GM19452 (cell line): ENCODE results near the gene BTN2A1.

ENCODE experiments used
- ATAC-seq: cut with Tn5 transposase; IDR thresholded peaks from one replicate; pipeline ENCODE4 v1.9.1; 2021; ENCODE audit not compliant: unreplicated experiment

Gene BTN2A1

GRCh38 chr6:26465776-26466175 lies 8.0 kb downstream of the BTN2A1 start:
- no peak for ATAC-seq

- no peak for ATAC-seq
Measured at GRCh38 chr6:26468829-26469228, 11.1 kb downstream of the BTN2A1 start.

GRCh38 chr6:26470643-26471042 lies 12.9 kb downstream of the BTN2A1 start:
- no peak for ATAC-seq

- ATAC-seq, result no peak
Measured at GRCh38 chr6:26471970-26472369, 14.2 kb downstream of the BTN2A1 start.

GRCh38 chr6:26472549-26473290 lies 15.0 kb downstream of the BTN2A1 start:
- ATAC-seq, result no peak

- ATAC-seq, result no peak
Measured at GRCh38 chr6:26473429-26473757, 15.6 kb downstream of the BTN2A1 start.

- ATAC-seq, result peak; percentile 91
Measured at GRCh38 chr6:26473758-26474438, 16.1 kb downstream of the BTN2A1 start.

GRCh38 chr6:26474439-26474881 lies 16.7 kb downstream of the BTN2A1 start:
- no peak for ATAC-seq

- no peak for ATAC-seq
Measured at GRCh38 chr6:26475823-26476729, 18.3 kb downstream of the BTN2A1 start.

GRCh38 chr6:26476896-26477295 lies 19.1 kb downstream of the BTN2A1 start:
- ATAC-seq, result no peak

GRCh38 chr6:26477426-26477825 lies 19.7 kb downstream of the BTN2A1 start:
- ATAC-seq, result no peak

GRCh38 chr6:26478100-26478984 lies 20.6 kb downstream of the BTN2A1 start:
- ATAC-seq, result no peak

GRCh38 chr6:26478985-26479278 lies 21.2 kb downstream of the BTN2A1 start:
- ATAC-seq, result no peak

- ATAC-seq, result no peak
Measured at GRCh38 chr6:26482338-26482737, 24.6 kb downstream of the BTN2A1 start.

- ATAC-seq, result no peak
Measured at GRCh38 chr6:26483727-26484126, 26.0 kb downstream of the BTN2A1 start.

- no peak for ATAC-seq
Measured at GRCh38 chr6:26484161-26484560, 26.4 kb downstream of the BTN2A1 start.

- ATAC-seq, result no peak
Measured at GRCh38 chr6:26485112-26485780, 27.5 kb downstream of the BTN2A1 start.

GRCh38 chr6:26486358-26486757 lies 28.6 kb downstream of the BTN2A1 start:
- no peak for ATAC-seq

GRCh38 chr6:26487466-26487865 lies 29.7 kb downstream of the BTN2A1 start:
- ATAC-seq, result no peak
